ENCODE results near the gene DYSF. TPM values are rescaled to one million over a fixed set of nuclear protein-coding genes. Genes with fewer than 3 reads are reported as not detected.

The DYSF gene
- total RNA-seq, 1 experiment from 2014 or later, result 0.31 TPM

DNA sequence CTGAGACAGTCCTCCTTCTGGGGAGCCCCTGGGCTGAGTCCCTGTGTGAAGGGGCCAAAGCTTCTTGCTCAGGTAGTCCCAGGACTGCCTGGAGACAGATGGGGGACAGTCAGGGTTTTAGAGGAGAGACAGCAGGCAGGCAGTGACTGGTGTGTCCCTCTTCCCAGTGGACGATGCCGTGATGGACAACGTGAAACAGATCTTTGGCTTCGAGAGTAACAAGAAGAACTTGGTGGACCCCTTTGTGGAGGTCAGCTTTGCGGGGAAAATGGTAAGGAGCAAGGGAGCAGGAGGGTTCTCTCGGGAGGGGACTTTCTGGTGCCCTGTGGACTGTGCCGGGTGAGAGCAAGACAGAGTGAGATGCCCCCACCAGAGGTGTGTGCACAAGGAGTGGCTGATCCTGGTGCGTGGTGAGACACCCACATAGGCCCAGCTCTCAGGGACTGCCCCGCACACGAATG, 74.8 kb downstream of the DYSF start:
- Histone ChIP-seq H3K4me1 (ENCODE audit: control insufficient read depth, insufficient read depth, low read length) (no peaks in the 10 kb centered on the region; the same call in 1 of the 2 replicates), H3K27ac (ENCODE audit: low read length) (no peak overlapping the region), H3K36me3 (ENCODE audit: control insufficient read depth, insufficient read depth, low read length) (no peaks in the 10 kb centered on the region), H3K4me3 (ENCODE audit: low read depth in 2 of 2, low read length in 2 of 2) (no peak overlapping the region), H3K9me3 (ENCODE audit: control insufficient read depth, insufficient read depth, low read depth, low read length) (peaks cover 3% of the 10 kb centered on the region; the same call in 1 of the 2 replicates), H3K27me3 (ENCODE audit: control insufficient read depth, insufficient read depth, low read length) (no peaks in the 10 kb centered on the region; the same call in none of the 2 replicates)
- in situ Hi-C loops (cut with HindIII; ENCODE audit: low pct_unique_long_range_greater_than_20kb, low sequenced_read_pairs), result no loop called here
- TF ChIP-seq, protein P1, sequence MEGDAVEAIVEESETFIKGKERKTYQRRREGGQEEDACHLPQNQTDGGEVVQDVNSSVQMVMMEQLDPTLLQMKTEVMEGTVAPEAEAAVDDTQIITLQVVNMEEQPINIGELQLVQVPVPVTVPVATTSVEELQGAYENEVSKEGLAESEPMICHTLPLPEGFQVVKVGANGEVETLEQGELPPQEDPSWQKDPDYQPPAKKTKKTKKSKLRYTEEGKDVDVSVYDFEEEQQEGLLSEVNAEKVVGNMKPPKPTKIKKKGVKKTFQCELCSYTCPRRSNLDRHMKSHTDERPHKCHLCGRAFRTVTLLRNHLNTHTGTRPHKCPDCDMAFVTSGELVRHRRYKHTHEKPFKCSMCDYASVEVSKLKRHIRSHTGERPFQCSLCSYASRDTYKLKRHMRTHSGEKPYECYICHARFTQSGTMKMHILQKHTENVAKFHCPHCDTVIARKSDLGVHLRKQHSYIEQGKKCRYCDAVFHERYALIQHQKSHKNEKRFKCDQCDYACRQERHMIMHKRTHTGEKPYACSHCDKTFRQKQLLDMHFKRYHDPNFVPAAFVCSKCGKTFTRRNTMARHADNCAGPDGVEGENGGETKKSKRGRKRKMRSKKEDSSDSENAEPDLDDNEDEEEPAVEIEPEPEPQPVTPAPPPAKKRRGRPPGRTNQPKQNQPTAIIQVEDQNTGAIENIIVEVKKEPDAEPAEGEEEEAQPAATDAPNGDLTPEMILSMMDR (IDR thresholded peaks at IDR 0.05), result no peak
- no peak for TF ChIP-seq SIN3A (IDR thresholded peaks at IDR 0.05; ENCODE audit: borderline replicate concordance, insufficient read depth, low read depth, low read length)
- TF ChIP-seq, protein P2, sequence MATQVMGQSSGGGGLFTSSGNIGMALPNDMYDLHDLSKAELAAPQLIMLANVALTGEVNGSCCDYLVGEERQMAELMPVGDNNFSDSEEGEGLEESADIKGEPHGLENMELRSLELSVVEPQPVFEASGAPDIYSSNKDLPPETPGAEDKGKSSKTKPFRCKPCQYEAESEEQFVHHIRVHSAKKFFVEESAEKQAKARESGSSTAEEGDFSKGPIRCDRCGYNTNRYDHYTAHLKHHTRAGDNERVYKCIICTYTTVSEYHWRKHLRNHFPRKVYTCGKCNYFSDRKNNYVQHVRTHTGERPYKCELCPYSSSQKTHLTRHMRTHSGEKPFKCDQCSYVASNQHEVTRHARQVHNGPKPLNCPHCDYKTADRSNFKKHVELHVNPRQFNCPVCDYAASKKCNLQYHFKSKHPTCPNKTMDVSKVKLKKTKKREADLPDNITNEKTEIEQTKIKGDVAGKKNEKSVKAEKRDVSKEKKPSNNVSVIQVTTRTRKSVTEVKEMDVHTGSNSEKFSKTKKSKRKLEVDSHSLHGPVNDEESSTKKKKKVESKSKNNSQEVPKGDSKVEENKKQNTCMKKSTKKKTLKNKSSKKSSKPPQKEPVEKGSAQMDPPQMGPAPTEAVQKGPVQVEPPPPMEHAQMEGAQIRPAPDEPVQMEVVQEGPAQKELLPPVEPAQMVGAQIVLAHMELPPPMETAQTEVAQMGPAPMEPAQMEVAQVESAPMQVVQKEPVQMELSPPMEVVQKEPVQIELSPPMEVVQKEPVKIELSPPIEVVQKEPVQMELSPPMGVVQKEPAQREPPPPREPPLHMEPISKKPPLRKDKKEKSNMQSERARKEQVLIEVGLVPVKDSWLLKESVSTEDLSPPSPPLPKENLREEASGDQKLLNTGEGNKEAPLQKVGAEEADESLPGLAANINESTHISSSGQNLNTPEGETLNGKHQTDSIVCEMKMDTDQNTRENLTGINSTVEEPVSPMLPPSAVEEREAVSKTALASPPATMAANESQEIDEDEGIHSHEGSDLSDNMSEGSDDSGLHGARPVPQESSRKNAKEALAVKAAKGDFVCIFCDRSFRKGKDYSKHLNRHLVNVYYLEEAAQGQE (IDR thresholded peaks at IDR 0.05; ENCODE audit: insufficient read depth in 1 of 2, low read depth in 2 of 2, low read length in 1 of 2), result no peak
- no peak for TF ChIP-seq POLR2AphosphoS5 (IDR thresholded peaks at IDR 0.05; ENCODE audit: low read depth, low read length)
- TF ChIP-seq TCF7L2 (IDR thresholded peaks at IDR 0.05; ENCODE audit: low read depth, low read length), result no peak
- intact Hi-C loops (cut with micrococcal nuclease; ENCODE audit: unreplicated experiment), result no loop called here
- DNase-seq (ENCODE audit: low read depth, low spot score) (no peak), ATAC-seq (no peak)
- ChIA-PET POLR2A (no interaction called here), CTCF (no interaction called here)
- no TSS peak for BruUV-seq (replicated peaks)

DNA sequence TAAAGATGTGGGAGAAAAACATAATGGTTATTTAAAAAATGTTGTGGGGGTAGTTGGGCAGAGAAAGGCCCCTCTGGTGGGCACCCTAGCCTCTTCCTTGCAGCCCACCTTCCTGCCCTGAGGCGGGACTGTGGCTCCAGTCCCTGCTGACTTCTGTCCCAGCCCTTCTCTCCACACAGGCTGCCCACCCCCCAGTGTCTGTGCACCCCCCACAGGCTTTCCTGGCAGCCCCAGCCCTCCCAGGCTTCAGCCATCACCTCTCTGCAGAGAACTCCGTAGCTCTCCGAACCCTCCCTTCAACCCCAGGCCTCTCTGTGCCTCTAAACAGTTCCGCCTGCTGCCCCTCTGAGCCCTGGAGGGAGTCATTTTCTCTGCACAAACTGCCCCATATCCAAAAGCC, 75.4 kb downstream of the DYSF start:
- ATAC-seq, result no peak
- DNase-seq (ENCODE audit: low read depth, low spot score), result no peak
- BruUV-seq (replicated peaks), result no TSS peak
- H3K36me3 ChIP-seq (ENCODE audit: control insufficient read depth, insufficient read depth, low read length), result no peaks in the 10 kb centered on the region
- intact Hi-C loops (cut with micrococcal nuclease; ENCODE audit: unreplicated experiment), result no loop called here
- in situ Hi-C loops (cut with HindIII; ENCODE audit: low pct_unique_long_range_greater_than_20kb, low sequenced_read_pairs), result no loop called here
- POLR2A ChIA-PET, result no interaction called here
- H3K27me3 ChIP-seq (ENCODE audit: control insufficient read depth, insufficient read depth, low read length), result no peaks in the 10 kb centered on the region; the same call in none of the 2 replicates
- CTCF ChIA-PET, result no interaction called here
- TF ChIP-seq, protein P2 (IDR thresholded peaks at IDR 0.05; ENCODE audit: insufficient read depth in 1 of 2, low read depth in 2 of 2, low read length in 1 of 2), result no peak
- TF ChIP-seq, protein P1 (IDR thresholded peaks at IDR 0.05), result no peak
- no peaks in the 10 kb centered on the region; the same call in 1 of the 2 replicates for H3K4me1 ChIP-seq (ENCODE audit: control insufficient read depth, insufficient read depth, low read length)
- peaks cover 3% of the 10 kb centered on the region; the same call in 1 of the 2 replicates for H3K9me3 ChIP-seq (ENCODE audit: control insufficient read depth, insufficient read depth, low read depth, low read length)
- no peak overlapping the region for H3K27ac ChIP-seq (ENCODE audit: low read length)
- H3K4me3 ChIP-seq (ENCODE audit: low read depth in 2 of 2, low read length in 2 of 2), result no peak overlapping the region
